Activated T-helper 2 cell treated with anti-CD3 and anti-CD28 coated beads, Interferon-gamma antibody, Interleukin-2, Interleukin-4, amounts not matched to agents 10 μg/mL and 5 μg/mL and 100 μg/mL, durations not matched to agents 14 hours and 24 hours and 36 hours (primary cell): Measurements from ENCODE around the gene ZNF138. TPM values are rescaled to one million over a fixed set of nuclear protein-coding genes. Genes with fewer than 3 reads are reported as not detected.
"Not testable (repeated sequence)": the region's sequence is repeated elsewhere in the genome, so short reads cannot be mapped to it uniquely, and the experiment has no call there.

Experiments used
- DNase-seq: peaks from one replicate; pipeline ENCODE4 v3.0.0; 2021; ENCODE audit warnings: low spot score
- H3K27ac Mint-ChIP-seq: one replicate; pipeline ENCODE4 v1.8.0; 2021; ENCODE audit warnings: mixed read lengths
- H3K27me3 Mint-ChIP-seq: one replicate; pipeline ENCODE4 v1.8.0; 2021; ENCODE audit warnings: low read depth, mixed read lengths
- H3K36me3 Mint-ChIP-seq: one replicate; pipeline ENCODE4 v1.8.0; 2021; ENCODE audit warnings: low read depth, mixed read lengths
- H3K4me1 Mint-ChIP-seq: one replicate; pipeline ENCODE4 v1.8.0; 2021; ENCODE audit warnings: low read depth, mixed read lengths
- H3K4me3 Mint-ChIP-seq: one replicate; pipeline ENCODE4 v1.8.0; 2021; ENCODE audit warnings: low read depth, mild to moderate bottlenecking, moderate library complexity, mixed read lengths
- H3K9me3 Mint-ChIP-seq: one replicate; pipeline ENCODE4 v1.8.0; 2021; ENCODE audit warnings: mixed read lengths
- intact Hi-C: fragments of 100-400 bp; cut with micrococcal nuclease; formaldehyde crosslinking; loops from one replicate; pipeline ENCODE4 v1.15.1; 2023
- total RNA-seq: library from RNA; stranded (reverse); gene quantifications from 2 replicates; pipeline ENCODE4 v1.2.3, GENCODE V29; 2022

Gene ZNF138
- total RNA-seq, 1 donor from 2014 or later = 7.9 TPM

- Mint-ChIP-seq H3K27me3 (no peaks in the 10 kb centered on the region), H3K27ac (peak overlapping the region; percentile 38), H3K9me3 (peaks cover 8% of the 10 kb centered on the region), H3K36me3 (peaks cover 41% of the 10 kb centered on the region), H3K4me3 (peak overlapping the region; percentile 99), H3K4me1 (peaks cover 11% of the 10 kb centered on the region)
- no peak for DNase-seq
- intact Hi-C loops = loop anchor here (2.0 kb wide), 3 partner anchors 108 to 488 kb away; partner anchors contain the start of genes ZNF107 and ZNF273
Observed at GRCh38 chr7:64795176-64795575, 948 bp downstream of the ZNF138 start.

DNA sequence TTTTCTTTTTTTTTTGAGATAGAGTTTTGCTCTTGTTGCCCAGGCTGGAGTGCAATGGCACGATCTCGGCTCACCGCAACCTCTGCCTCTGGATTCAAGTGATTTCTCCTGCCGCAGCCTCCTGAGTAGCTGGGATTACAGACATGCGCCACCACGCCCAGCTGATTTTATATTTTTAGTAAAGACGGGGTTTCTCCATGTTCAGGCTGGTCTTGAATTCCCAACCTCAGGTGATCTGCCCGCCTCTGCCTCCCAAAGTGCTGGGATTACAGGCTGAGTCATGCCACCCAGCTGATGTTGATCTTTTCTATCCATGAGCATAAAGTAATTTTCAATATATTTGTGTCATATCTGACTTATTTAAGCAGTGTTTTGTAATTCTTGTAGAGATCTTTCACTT lies 4.9 kb downstream of the ZNF138 start:
- Mint-ChIP-seq H3K9me3 (peaks cover 36% of the 10 kb centered on the region), H3K36me3 (peaks cover 76% of the 10 kb centered on the region), H3K4me1 (peaks cover 11% of the 10 kb centered on the region)
- intact Hi-C loops, H3K4me3 Mint-ChIP-seq, DNase-seq, H3K27me3 Mint-ChIP-seq, H3K27ac Mint-ChIP-seq: not testable (repeated sequence)

GRCh38 chr7:64802699-64803098 lies 8.5 kb downstream of the ZNF138 start:
- DNase-seq = no peak
- Mint-ChIP-seq H3K9me3 (peaks cover 55% of the 10 kb centered on the region), H3K36me3 (peaks cover 76% of the 10 kb centered on the region), H3K27ac (no peak overlapping the region), H3K27me3 (no peaks in the 10 kb centered on the region), H3K4me1 (no peaks in the 10 kb centered on the region), H3K4me3 (no peak overlapping the region)
- intact Hi-C loops = no loop called here

DNA sequence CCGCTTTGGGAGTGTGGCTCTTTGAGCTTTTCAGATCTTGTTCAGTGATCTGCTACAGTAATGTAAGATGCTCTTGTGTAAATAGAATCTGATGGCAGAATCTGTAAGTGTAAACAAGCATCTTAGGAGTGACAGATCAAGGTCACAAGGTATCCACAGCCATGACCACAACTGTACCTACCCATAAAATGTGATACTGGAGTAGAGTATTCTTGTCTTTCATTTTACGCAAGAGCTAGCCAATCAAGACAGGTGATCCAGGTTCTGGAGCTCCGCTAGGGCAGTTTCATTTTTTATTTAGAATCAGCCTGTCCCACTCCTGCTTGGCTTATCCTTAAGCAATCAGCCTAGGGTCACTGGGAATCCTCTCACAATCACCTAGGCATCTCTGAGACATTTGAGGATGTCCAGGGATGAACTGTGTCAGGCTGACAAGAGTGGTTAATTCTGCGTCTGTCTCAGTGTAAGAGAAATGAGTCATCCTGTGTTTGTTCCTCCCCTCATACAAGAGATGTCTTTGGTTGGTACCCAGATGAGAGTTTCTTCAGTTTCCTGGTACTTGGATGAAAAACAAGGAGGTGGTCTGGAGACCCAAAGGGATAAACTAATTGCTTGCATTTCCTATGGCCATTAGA lies 13.6 kb downstream of the ZNF138 start:
- H3K36me3 Mint-ChIP-seq = peaks cover 51% of the 10 kb centered on the region
- no peaks in the 10 kb centered on the region for H3K27me3 Mint-ChIP-seq
- no peak overlapping the region for H3K27ac Mint-ChIP-seq
- H3K4me3 Mint-ChIP-seq = no peak overlapping the region
- intact Hi-C loops = no loop called here
- no peak for DNase-seq
- H3K9me3 Mint-ChIP-seq = peaks cover 36% of the 10 kb centered on the region
- H3K4me1 Mint-ChIP-seq = no peaks in the 10 kb centered on the region

- H3K36me3 Mint-ChIP-seq = peaks cover 62% of the 10 kb centered on the region
- no peak overlapping the region for H3K4me3 Mint-ChIP-seq
- H3K4me1 Mint-ChIP-seq = no peaks in the 10 kb centered on the region
- H3K27ac Mint-ChIP-seq = no peak overlapping the region
- DNase-seq = no peak
- intact Hi-C loops = no loop called here
- H3K27me3 Mint-ChIP-seq = no peaks in the 10 kb centered on the region
- H3K9me3 Mint-ChIP-seq = peaks cover 26% of the 10 kb centered on the region
Observed at GRCh38 chr7:64811767-64812166, 17.5 kb downstream of the ZNF138 start.

GRCh38 chr7:64830926-64831325 lies 36.7 kb downstream of the ZNF138 start:
- H3K4me1 Mint-ChIP-seq = no peaks in the 10 kb centered on the region
- intact Hi-C loops = no loop called here
- H3K27me3 Mint-ChIP-seq = no peaks in the 10 kb centered on the region
- H3K4me3 Mint-ChIP-seq = no peak overlapping the region
- DNase-seq = no peak
- H3K36me3 Mint-ChIP-seq = peaks cover 37% of the 10 kb centered on the region
- H3K9me3 Mint-ChIP-seq = peaks cover 69% of the 10 kb centered on the region
- no peak overlapping the region for H3K27ac Mint-ChIP-seq

DNA sequence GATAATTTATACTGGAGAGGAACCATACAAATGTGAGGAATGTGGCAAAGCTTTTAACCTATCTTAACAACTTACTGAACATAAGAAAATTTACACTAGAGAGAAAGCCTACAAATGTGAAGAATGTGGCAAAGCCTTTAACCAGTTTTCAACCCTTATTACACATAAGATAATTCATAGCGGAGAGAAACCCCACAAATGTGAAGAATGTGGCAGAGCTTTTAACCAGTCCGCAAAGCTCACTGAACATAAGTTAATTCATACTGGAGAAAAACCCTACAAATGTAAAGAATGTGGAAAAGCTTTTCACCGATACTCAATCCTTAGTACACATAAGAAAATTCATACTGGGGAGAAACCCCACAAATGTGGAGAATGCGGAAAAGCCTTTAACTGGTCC lies 37.9 kb downstream of the ZNF138 start:
- Mint-ChIP-seq H3K27me3 (no peaks in the 10 kb centered on the region), H3K9me3 (peaks cover 78% of the 10 kb centered on the region), H3K27ac (no peak overlapping the region), H3K4me1 (no peaks in the 10 kb centered on the region), H3K36me3 (peaks cover 37% of the 10 kb centered on the region), H3K4me3 (no peak overlapping the region)
- no peak for DNase-seq
- intact Hi-C loops = no loop called here

DNA sequence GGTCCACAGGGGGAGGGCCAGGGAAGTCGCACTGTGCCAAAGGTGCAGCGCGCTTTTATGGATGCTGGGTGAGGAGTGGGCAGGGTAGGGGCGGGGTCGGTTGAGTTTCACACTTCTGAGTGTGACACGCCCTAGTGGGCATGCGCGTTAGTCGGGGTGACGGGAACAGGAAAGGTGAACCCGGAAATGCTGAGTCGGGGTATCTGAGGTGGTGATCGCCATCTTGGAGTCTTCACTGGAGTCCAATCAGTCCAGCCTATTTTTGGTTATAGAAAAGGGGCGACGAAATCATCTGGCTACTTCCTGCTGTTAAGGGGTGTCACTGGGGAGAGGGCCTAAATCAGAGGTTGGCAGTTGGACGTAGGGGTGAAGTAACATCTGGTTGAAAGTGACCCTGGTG lies 40.8 kb downstream of the ZNF138 start:
- DNase-seq = no peak
- Mint-ChIP-seq H3K4me1 (no peaks in the 10 kb centered on the region), H3K27ac (no peak overlapping the region), H3K9me3 (peaks cover 83% of the 10 kb centered on the region), H3K27me3 (no peaks in the 10 kb centered on the region), H3K36me3 (peaks cover 25% of the 10 kb centered on the region), H3K4me3 (no peak overlapping the region)
- intact Hi-C loops = no loop called here

DNA sequence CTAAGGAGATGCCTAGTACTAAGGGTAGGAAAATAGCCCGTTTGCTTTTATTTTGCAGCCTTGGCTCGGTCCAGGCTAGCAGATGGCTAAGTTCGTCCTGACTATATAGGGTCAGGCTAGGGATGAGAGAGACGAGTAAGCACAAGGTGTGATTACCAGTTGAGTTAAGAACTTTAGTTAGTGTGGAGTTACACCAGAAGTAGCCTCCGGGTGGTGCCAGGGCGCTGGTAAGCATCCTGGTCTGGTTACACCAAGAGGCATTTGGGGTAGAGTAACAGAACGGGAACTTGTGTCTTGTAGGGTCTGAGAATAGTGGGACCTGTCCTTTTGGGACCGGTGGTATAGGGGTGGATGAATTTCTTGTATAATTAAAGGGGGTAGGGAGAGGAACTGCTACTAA lies 41.6 kb downstream of the ZNF138 start:
- H3K4me3 Mint-ChIP-seq, DNase-seq, H3K27me3 Mint-ChIP-seq, H3K4me1 Mint-ChIP-seq, intact Hi-C loops, H3K27ac Mint-ChIP-seq: not testable (repeated sequence)
- Mint-ChIP-seq H3K36me3 (peaks cover 20% of the 10 kb centered on the region), H3K9me3 (peaks cover 82% of the 10 kb centered on the region)

GRCh38 chr7:64838051-64838450 lies 43.8 kb downstream of the ZNF138 start:
- H3K36me3 Mint-ChIP-seq, intact Hi-C loops, H3K27ac Mint-ChIP-seq, H3K4me1 Mint-ChIP-seq, H3K4me3 Mint-ChIP-seq, DNase-seq, H3K27me3 Mint-ChIP-seq: not testable (repeated sequence)
- H3K9me3 Mint-ChIP-seq = peaks cover 68% of the 10 kb centered on the region

GRCh38 chr7:64838691-64839090 lies 44.5 kb downstream of the ZNF138 start:
- Mint-ChIP-seq H3K36me3 (no peaks in the 10 kb centered on the region), H3K4me1 (no peaks in the 10 kb centered on the region)

DNA sequence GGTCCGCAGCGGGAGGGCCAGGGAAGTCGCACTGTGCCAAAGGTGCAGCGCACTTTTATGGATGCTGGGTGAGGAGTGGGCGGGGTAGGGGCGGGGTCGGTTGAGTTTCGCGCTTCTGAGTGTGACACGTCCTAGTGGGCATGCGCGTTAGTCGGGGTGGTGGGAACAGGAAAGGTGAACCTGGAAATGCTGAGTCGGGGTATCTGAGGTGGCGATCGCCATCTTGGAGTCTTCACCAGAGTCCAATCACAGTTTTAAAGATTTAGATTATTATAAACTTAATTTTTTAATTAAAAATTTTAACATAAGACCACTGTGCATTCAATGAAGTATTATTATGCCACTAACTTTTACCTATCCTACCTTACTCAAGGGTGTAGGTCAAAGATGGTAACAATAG lies 45.7 kb downstream of the ZNF138 start:
- no peak overlapping the region for H3K27ac Mint-ChIP-seq
- no peaks in the 10 kb centered on the region for H3K4me1 Mint-ChIP-seq
- no peak for DNase-seq
- H3K9me3 Mint-ChIP-seq = peaks cover 68% of the 10 kb centered on the region
- no peak overlapping the region for H3K4me3 Mint-ChIP-seq
- H3K36me3 Mint-ChIP-seq = no peaks in the 10 kb centered on the region
- H3K27me3 Mint-ChIP-seq = no peaks in the 10 kb centered on the region
- intact Hi-C loops = no loop called here

More at GRCh38 chr7:64838691-64839090, 44.5 kb downstream of the ZNF138 start:
- H3K27me3 Mint-ChIP-seq = no peaks in the 10 kb centered on the region
- no peak for DNase-seq
- peaks cover 71% of the 10 kb centered on the region for H3K9me3 Mint-ChIP-seq
- no peak overlapping the region for H3K4me3 Mint-ChIP-seq
- no peak overlapping the region for H3K27ac Mint-ChIP-seq
- intact Hi-C loops = no loop called here

DNA sequence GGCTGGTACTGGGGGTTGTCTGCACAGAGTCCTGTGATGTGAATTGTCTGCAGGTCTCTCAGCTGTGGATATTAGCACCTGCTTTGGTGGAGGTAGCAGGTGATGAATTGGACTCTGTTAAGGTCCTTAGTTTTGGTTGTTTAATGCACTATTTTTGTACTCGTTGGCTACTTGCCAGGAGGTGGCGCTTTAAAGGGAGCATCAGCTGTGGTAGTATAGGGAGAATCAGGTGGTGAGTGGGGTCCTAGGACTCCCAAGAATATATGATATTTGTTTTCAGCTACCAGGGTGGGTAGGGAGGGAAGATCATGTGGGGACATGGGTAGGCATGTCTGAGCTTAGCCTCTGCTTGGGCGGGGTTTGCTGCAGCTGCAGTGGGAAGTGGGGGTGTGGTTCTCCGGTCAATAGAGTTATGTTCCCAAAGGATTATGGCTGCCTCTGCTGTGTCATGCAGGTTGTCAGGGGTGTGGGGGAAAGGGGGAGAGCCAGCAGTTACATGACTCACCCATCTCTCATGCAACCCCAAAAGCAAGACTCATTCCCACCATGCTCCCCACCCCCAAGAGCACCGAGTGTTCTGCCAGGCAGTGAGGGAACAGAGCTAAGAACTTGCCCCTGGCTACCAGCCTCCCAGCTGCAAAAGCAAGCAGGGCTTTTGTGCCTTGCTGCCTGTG lies 55.2 kb downstream of the ZNF138 start:
- no peak for DNase-seq
- intact Hi-C loops = no loop called here
- peaks cover 30% of the 10 kb centered on the region for H3K9me3 Mint-ChIP-seq
- H3K4me1 Mint-ChIP-seq = no peaks in the 10 kb centered on the region
- no peak overlapping the region for H3K27ac Mint-ChIP-seq
- no peaks in the 10 kb centered on the region for H3K36me3 Mint-ChIP-seq
- no peaks in the 10 kb centered on the region for H3K27me3 Mint-ChIP-seq
- H3K4me3 Mint-ChIP-seq = no peak overlapping the region
